Motor neuron (in vitro differentiated cells): ENCODE data around the gene RGS10. TPM values are rescaled to one million over a fixed set of nuclear protein-coding genes. Genes with fewer than 3 reads are reported as not detected.
A peak's percentile ranks its signal among the peaks of the same experiment; 100 is the strongest.
"Not testable (repeated sequence)": the region's sequence is repeated elsewhere in the genome, so short reads cannot be mapped to it uniquely, and the experiment has no call there.

ENCODE experiments used
- ATAC-seq, 8 experiments: fragments of 200-7000 bp; cut with Tn5 transposase; replicated peaks in 6 of 8; 2 replicates each; pipeline ENCODE4 v1.8.0; 2021; ENCODE audit warnings: mild to moderate bottlenecking in 8 of 8, moderate library complexity in 8 of 8
- H3K27ac ChIP-seq, 2 donors: fragments of 250-450 bp; sonication (Bioruptor Pico); 2 replicates each; pipeline ENCODE4 v1.9.0; 2021; ENCODE audit warnings: antibody characterized with exemption in 2 of 2, mild to moderate bottlenecking in 2 of 2, moderate library complexity in 1 of 2
- H3K4me1 ChIP-seq, 2 donors: fragments of 250-450 bp; sonication (Bioruptor Pico); replicated peaks in 1 of 2; 2 replicates each; pipeline ENCODE4 v1.6.1; 2021; ENCODE audit warnings: antibody characterized with exemption in 2 of 2, mild to moderate bottlenecking in 2 of 2, moderate library complexity in 1 of 2
- H3K4me3 ChIP-seq, 5 donors: fragments of 250-450 bp; sonication (Bioruptor Pico); 2 replicates each; pipeline ENCODE4 v1.9.0; 2021; ENCODE audit warnings: antibody characterized with exemption in 5 of 5, mild to moderate bottlenecking in 5 of 5, moderate library complexity in 4 of 5
- WGBS, 10 experiments: fragments of 450-650 bp; shearing (Covaris generic); methylation state at CpG; one replicate each; pipeline ENCODE4 v1.0.0; 2022; 5-methylcytosine and 5-hydroxymethylcytosine counted together
- in situ Hi-C, 9 experiments: fragments of 400-800 bp; cut with MboI; loops; one replicate each; pipeline ENCODE4 v1.15.0; 2021; ENCODE audit warnings: low sequenced_read_pairs in 9 of 9, low pct_unique_long_range_greater_than_20kb in 2 of 9; ENCODE audit not compliant: unreplicated experiment in 9 of 9
- total RNA-seq, 8 experiments: library from RNA; unstranded; fragments of 300-600 nt; gene quantifications; 2 replicates each; pipeline versions ENCODE4 v1.2.3 to v1.2.4, GENCODE V29; 2022

RGS10 gene, protein sequence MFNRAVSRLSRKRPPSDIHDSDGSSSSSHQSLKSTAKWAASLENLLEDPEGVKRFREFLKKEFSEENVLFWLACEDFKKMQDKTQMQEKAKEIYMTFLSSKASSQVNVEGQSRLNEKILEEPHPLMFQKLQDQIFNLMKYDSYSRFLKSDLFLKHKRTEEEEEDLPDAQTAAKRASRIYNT
- total RNA-seq, result 10 to 100 TPM in 2 of 8 experiments, 1 to 10 TPM in 4, under 1 TPM in 2; 0.38 to 16.2 (median 5.4) TPM

DNA sequence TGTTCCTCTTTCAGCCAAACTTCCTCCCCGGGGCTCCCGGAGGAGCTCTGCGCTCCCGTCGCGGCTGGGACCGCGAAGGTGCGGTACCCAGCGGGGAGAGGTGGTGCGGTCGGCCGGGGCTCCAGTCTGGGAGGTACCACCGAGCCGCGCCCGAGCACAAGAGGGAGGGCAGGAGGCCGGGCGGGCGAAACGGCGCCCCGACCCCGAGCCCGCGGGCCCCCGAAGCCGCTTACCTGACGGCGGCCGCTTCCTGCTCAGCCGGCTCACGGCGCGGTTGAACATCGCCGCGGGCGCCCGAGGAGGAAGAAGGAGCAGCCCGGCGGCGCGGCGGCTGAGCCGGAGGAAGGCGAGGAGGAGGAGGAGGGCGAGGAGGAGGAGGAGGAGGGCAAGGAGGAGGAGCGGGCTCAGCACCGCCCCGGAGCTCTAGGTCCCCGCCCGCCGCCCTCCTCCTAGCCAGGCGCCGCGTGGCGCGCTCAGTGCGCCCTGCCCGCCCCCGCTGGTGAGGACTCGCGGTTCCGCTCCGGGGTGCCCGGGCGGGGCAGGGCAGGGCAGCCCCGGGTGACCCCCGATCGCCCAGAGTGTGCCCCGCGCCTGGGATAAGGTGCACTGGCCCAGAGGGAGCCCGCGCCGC lies at the start of gene RGS10:
Gene RGS10, minus strand, starts transcription at position 363 of the 631 bp plus-strand sequence. Its CDS starts 81 bp downstream, at position 282.
- 0% methylated on average over 7 of the region's 76 CpGs; no CpG with 5 or more reads in 9 of the 10 experiments for whole genome bisulfite sequencing, 10 experiments
- no peaks in the 10 kb centered on the region for H3K4me1 ChIP-seq
- peak; percentile 57 to 88 (median 64) for ATAC-seq
- peak within 1 kb of the TSS; percentile 33 to 48 (median 37) for H3K4me3 ChIP-seq
- in situ Hi-C loops, result no loop called here
- no peak within 1 kb of the TSS for H3K27ac ChIP-seq

DNA sequence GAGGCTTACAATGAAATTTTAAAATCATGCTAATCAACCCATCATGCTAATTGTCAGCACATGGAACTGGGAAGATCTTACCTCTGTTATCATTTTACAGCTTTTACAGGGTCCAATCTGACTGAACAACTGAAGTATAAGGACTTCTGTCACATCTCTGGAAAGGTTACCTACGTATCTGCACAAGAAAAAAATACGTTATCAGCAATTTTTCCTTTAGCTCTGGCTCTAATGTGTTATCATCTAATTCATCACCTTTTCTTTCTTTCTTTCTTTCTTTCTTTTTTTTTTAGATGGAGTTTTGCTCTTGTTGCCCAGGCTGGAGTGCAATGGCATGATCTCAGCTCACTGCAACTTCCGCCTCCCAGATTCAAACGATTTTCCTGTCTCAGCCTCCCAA lies 45.6 kb upstream of the RGS10 start:
- 89 to 100% (median 100%) methylated on average over 2 to 4 of the region's 4 CpGs; no CpG with 5 or more reads in 1 of the 10 experiments for WGBS, 10 experiments

DNA sequence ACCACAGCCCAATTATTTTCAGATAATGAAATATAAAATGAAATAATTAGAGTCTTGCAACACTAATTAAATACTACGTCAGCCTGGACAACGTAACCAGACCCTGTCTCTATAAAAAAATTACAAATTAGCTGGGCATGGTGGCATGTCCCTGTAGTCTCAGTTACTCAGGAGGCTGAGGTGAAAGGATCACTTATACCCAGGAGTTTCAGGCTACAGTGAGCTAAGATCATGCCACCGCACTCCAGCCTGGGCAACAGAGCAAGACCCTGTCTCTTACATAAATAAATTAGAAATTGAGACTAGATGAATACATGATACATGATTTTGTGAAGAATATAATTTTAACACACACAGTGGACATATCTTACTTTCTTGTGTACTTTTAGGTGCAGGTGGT lies 35.8 kb upstream of the RGS10 start:
- ATAC-seq, result no peak
- Histone ChIP-seq H3K4me1 (no peaks in the 10 kb centered on the region), H3K4me3 (no peak overlapping the region), H3K27ac (no peak overlapping the region)
- WGBS, 10 experiments, result 93 to 100% (median 98%) methylated on average over 1 to 3 of the region's 3 CpGs; no CpG with 5 or more reads in 2 of the 10 experiments
- in situ Hi-C loops, result loop anchor here in 2 of 9 experiments (25.0 kb wide), 1 partner anchor 284 kb away; the partner anchor contains the start of gene MCMBP (in 2 of the 2)

More for the DNA sequence above, 45.6 kb upstream of the RGS10 start:
- no peak overlapping the region for H3K27ac ChIP-seq
- no peak for ATAC-seq
- in situ Hi-C loops, result loop anchor here in 2 of 9 experiments (25.0 kb wide), 1 partner anchor 274 kb away; the partner anchor contains the start of gene MCMBP (in 2 of the 2)
- H3K4me1 ChIP-seq, result peaks cover 6 to 13% of the 10 kb centered on the region in 2 donors
- no peak overlapping the region for H3K4me3 ChIP-seq

DNA sequence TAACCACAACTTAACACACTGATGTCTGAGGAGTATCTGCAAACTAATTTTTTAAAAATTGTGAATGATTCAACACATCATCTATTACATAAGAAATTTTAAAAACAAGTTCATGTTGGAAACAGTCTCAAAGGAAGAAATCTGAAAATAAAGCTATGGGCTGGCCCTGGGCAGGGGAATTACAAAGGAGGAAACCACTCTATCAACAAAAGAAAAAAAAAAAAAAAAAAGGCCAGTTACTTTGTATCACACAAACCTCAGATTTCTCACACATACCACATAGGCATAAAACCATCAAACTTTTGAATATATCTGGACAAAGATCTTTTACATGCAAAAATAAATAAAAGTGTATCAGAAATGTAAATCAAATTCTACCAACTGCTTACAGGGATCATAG lies 33.5 kb upstream of the RGS10 start:
- Histone ChIP-seq H3K4me1 (no peaks in the 10 kb centered on the region), H3K27ac (no peak overlapping the region), H3K4me3 (no peak overlapping the region)
- in situ Hi-C loops, result loop anchor here in 2 of 9 experiments (25.0 kb wide), 1 partner anchor 286 kb away; the partner anchor contains the start of gene MCMBP (in 2 of the 2)
- ATAC-seq, result no peak

DNA sequence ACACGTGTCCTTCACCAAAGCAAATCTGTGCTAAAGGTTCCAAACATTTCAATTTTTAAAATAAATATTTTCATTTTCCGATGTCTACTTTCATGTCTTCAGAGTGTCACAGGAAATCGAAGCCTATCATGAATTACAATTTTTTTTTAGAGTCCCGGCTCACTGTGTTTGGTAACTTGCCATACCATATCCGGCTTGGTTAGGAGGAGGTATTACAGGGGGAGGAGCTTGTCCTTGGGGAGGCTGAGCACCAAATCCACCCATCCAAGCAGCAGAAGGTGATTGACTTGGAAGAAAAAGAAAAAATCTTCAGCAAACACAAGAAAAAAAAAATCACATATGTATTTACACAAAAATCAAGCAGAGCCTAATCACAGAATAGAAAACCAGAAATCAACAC lies 33.0 kb upstream of the RGS10 start:
- no peaks in the 10 kb centered on the region for H3K4me1 ChIP-seq
- no peak for ATAC-seq
- 67 to 100% (median 91%) methylated on average over 2 to 5 of the region's 5 CpGs for WGBS, 10 experiments
- H3K27ac ChIP-seq, result no peak overlapping the region
- in situ Hi-C loops, result loop anchor here in 2 of 9 experiments (25.0 kb wide), 1 partner anchor 287 kb away; the partner anchor contains the start of gene MCMBP (in 2 of the 2)
- H3K4me3 ChIP-seq, result no peak overlapping the region

DNA sequence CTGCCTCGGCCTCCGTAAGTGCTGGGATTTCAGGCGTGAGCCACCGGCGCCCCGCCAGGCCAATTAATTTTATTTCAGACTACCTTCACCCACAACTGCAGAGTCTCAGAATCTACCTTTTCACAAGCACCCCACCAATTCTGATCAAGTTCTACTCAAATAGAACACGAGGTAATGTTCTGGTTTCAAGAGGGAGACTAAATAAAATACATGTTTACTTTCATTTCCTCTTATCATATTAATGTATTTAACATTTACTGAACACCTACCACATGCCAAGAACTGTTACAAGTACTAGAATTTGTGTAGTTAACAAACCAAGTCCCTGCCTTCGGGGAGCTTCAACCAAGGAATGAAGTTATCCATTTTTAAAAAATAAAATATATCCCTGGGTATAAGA lies 25.5 kb upstream of the RGS10 start:
- 0 to 100% (median 93%) methylated on average over 1 to 8 of the region's 8 CpGs; no CpG with 5 or more reads in 2 of the 10 experiments for WGBS, 10 experiments
- no peak for ATAC-seq
- in situ Hi-C loops, result no loop called here
- no peak overlapping the region for H3K27ac ChIP-seq
- no peak overlapping the region for H3K4me3 ChIP-seq
- H3K4me1 ChIP-seq, result no peaks in the 10 kb centered on the region

DNA sequence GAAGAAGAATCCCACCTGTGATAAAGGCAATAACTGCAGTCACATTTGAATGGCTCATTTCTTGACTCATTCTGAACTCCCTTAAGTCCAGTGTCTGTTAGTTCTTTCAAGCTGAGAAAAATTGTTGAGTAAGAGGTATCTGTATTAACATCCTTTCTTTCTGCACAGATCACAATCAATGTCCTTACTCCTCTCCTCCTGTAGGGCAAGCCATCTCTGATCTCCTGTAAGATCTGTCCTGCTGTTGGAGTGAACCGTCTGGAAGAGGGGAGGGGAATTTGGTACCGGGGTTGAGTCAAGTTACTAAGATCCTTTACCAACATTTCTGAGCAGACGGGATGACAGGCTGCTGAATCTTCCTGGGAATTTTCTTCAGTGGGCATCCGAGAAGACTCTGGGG lies 19.6 kb upstream of the RGS10 start:
- no peak overlapping the region for H3K27ac ChIP-seq
- ATAC-seq, result no peak
- WGBS, 10 experiments, result 50 to 90% (median 63%) methylated on average over 1 to 4 of the region's 4 CpGs; no CpG with 5 or more reads in 2 of the 10 experiments
- in situ Hi-C loops, result no loop called here
- H3K4me1 ChIP-seq, result no peaks in the 10 kb centered on the region
- H3K4me3 ChIP-seq, result no peak overlapping the region

DNA sequence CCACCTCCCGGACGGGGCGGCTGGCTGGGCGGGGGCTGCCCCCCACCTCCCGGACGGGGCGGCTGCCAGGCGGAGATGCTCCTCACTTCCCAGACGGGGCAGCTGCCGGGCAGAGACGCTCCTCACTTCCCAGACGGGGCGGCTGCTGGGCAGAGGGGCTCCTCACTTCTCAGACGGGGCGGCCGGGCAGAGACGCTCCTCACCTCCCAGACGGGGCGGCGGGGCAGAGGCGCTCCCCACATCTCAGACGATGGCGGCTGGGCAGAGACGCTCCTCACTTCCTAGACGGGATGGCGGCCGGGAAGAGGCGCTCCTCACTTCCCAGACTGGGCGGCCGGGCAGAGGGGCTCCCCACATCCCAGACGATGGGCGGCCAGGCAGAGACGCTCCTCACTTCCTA lies 17.0 kb upstream of the RGS10 start:
- in situ Hi-C loops, ATAC-seq, H3K4me3 ChIP-seq, H3K27ac ChIP-seq, H3K4me1 ChIP-seq: not testable (repeated sequence)
- WGBS, 10 experiments, result no CpG with 5 or more reads among the region's 33 CpGs

DNA sequence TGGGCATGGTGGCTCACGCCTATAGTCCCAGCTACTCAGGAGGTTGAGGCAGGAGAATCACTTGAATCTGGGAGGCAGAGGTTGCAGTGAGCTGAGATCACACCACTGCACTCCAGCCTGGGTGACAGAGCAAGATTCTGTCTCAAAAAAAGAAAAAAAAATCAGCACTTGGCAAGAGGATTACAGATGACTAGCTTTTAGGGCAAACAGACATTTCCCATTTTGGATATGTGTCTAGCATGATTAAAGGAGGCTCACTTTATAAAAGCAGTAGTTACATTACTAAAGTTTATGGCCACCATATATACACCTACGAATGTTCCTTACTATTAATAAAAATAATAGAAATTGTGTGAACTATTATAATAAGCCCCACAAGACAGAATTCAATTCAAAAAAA lies 13.6 kb upstream of the RGS10 start:
- WGBS, 10 experiments, result 64 to 100% (median 85%) methylated on average over 1 to 2 of the region's 2 CpGs
- in situ Hi-C loops, result not testable (repeated sequence)

DNA sequence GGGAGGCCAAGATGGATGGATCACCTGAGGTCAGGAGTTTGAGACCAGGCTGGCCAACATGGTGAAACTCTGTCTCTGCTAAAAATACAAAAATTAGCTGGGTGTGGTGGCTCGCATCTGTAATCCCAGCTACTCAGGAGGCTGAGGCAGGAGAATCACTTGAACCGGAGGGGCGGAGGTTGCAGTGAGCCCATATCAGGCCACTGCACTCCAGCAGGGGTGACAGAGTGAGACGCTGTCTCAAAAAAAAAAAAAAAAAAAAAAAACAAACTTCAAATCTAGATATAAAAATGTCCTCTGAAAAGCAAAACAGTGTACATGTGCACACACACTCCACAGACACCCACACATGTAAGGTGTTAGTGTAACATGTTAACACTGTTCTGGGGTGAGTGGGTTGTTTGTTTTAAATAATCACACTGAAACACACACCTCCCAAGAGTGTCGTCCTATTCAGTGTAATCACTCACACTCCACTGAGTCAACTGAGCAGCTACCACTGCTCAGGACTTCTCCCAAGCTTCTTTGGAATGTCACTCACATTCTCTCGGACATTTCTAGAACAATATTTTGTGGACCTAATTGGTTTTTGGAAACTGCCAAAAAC lies 12.8 kb upstream of the RGS10 start:
- WGBS, 10 experiments, result 10 to 90% (median 78%) methylated on average over 1 to 4 of the region's 6 CpGs; no CpG with 5 or more reads in 2 of the 10 experiments
- H3K27ac ChIP-seq, result no peak overlapping the region
- in situ Hi-C loops, result no loop called here
- H3K4me3 ChIP-seq, result no peak overlapping the region
- H3K4me1 ChIP-seq, result no peaks in the 10 kb centered on the region
- ATAC-seq, result no peak

More for the DNA sequence above, 13.6 kb upstream of the RGS10 start:
- not testable (repeated sequence) for H3K27ac ChIP-seq, H3K4me1 ChIP-seq, H3K4me3 ChIP-seq, ATAC-seq

DNA sequence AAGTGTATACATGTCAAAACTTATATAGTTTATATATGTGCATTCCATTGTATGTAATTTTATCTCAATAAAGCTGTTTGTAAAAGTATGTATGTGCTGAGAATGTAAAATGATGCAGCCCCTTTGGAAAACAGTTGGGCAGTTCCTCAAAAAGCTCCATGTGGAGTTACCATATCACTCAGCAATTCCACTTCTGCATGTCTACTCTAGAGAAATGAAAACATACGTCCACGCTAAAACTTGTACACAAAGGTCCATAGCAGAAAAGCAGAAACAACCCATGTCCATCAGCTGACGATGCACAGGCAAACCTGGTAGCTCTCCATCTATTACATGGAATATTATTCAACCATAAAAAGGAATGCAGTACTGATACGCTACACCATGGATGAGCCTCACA lies 8.3 kb upstream of the RGS10 start:
- in situ Hi-C loops, result no loop called here
- no peak overlapping the region for H3K27ac ChIP-seq
- ATAC-seq, result no peak
- WGBS, 10 experiments, result 80 to 100% (median 92%) methylated on average over 1 to 4 of the region's 4 CpGs
- H3K4me3 ChIP-seq, result no peak overlapping the region
- no peaks in the 10 kb centered on the region for H3K4me1 ChIP-seq

DNA sequence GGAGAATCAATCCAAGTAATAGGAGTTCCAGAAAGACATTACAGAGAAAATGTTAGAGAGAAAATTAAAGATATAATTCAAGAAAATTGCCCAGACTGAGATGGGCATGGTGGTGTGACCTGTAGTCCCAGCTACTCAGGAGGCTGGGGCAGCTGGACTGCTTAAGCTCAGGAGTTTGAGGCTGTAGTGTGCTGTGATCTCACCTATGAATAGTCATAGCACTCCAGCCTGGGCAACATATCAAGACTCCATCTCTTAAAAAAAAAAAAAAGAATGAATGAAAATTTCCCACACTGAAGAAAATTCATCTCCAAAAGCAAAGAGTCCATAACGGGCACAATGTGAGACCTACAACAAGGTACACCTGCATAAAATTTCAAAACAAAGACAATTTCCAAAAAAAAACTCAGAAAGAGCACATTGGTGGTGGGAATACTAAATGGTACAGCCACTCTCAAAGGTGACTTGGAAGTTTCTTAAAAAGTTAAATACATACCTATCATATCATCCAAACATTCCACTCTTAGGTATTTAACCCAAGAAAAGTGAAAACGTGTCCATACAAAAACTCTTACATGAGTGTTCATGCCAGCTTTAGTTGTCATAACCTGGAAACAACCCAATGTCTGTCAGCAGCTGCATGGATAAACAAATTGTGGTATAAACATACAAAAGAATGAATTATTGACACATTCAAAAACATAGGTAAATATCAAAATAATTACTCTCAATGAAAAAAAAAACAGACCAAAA lies 6.9 kb upstream of the RGS10 start:
- no peak for ATAC-seq
- in situ Hi-C loops, result no loop called here
- no peak overlapping the region for H3K27ac ChIP-seq
- H3K4me1 ChIP-seq, result no peaks in the 10 kb centered on the region
- no peak overlapping the region for H3K4me3 ChIP-seq
- 13 to 88% (median 56%) methylated on average over 1 to 2 of the region's 2 CpGs for WGBS, 10 experiments

DNA sequence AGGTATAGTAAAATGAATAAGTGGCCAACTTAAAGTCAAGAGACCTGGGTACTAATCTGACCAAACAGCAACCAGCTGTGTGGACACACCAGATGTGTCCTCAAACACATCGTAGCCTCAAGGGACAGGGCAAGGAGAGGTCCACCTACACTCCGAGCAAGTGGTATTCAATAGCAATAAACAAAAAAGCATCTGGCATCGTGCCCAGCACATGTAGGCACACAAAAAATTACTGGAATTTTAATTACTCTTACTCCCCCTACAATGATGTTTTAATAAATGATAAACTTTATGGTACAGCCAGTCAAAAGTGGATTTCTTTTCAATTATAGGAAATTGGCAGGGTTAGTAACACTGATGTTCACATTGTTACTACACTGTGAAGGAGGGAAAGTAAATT lies 3.5 kb upstream of the RGS10 start:
- 0 to 100% (median 70%) methylated on average over 1 to 3 of the region's 3 CpGs; no CpG with 5 or more reads in 1 of the 10 experiments for WGBS, 10 experiments
- no peak overlapping the region for H3K4me3 ChIP-seq

More for the DNA sequence above, 3.5 kb upstream of the RGS10 start:
- Histone ChIP-seq H3K27ac (no peak overlapping the region), H3K4me1 (no peaks in the 10 kb centered on the region)
- in situ Hi-C loops, result no loop called here
- no peak for ATAC-seq
